Choroid plexus epithelial cell (primary cell): ENCODE measurements around the gene FRMD3.
A peak's percentile ranks its signal among the peaks of the same experiment; 100 is the strongest.

Source experiments
- DNase-seq: peaks from one replicate; pipeline ENCODE4 v3.0.0-alpha.2; 2010; ENCODE audit warnings: low read depth
- H3K4me3 ChIP-seq: 2 replicates; pipeline ENCODE4 v1.5.1; 2011; ENCODE audit warnings: low read depth, mild to moderate bottlenecking, control low read depth, low read length, moderate library complexity
- TF ChIP-seq, protein P1 (sequence below): conservative IDR thresholded peaks from 2 replicates; pipeline ENCODE4 v1.5.1; 2011; ENCODE audit warnings: low read depth, mild to moderate bottlenecking, control low read depth, inconsistent platforms, low read length, moderate library complexity

The FRMD3 gene

DNA sequence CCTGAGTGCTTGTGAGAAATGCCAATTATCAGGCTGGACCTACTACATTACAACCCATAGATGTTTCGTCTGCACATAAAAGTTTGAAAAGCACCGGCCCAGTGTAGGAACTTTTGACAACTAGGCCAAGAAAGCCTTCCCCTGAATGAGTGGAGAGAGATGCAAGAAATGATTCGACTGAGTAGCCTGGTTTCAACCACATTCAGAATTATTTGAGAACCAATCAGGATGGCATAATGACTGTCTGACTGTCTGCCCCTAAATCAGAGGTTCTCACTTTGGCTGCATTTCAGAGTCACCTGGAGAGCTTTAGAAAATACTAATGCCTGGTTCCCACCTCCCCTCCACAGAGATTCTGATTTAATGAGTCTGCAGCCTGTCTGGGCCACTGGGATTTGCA is 61.1 kb downstream of the FRMD3 start:
- no peak for DNase-seq
- no peak overlapping the region for H3K4me3 ChIP-seq
- TF ChIP-seq, protein P1, sequence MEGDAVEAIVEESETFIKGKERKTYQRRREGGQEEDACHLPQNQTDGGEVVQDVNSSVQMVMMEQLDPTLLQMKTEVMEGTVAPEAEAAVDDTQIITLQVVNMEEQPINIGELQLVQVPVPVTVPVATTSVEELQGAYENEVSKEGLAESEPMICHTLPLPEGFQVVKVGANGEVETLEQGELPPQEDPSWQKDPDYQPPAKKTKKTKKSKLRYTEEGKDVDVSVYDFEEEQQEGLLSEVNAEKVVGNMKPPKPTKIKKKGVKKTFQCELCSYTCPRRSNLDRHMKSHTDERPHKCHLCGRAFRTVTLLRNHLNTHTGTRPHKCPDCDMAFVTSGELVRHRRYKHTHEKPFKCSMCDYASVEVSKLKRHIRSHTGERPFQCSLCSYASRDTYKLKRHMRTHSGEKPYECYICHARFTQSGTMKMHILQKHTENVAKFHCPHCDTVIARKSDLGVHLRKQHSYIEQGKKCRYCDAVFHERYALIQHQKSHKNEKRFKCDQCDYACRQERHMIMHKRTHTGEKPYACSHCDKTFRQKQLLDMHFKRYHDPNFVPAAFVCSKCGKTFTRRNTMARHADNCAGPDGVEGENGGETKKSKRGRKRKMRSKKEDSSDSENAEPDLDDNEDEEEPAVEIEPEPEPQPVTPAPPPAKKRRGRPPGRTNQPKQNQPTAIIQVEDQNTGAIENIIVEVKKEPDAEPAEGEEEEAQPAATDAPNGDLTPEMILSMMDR = no peak

DNA sequence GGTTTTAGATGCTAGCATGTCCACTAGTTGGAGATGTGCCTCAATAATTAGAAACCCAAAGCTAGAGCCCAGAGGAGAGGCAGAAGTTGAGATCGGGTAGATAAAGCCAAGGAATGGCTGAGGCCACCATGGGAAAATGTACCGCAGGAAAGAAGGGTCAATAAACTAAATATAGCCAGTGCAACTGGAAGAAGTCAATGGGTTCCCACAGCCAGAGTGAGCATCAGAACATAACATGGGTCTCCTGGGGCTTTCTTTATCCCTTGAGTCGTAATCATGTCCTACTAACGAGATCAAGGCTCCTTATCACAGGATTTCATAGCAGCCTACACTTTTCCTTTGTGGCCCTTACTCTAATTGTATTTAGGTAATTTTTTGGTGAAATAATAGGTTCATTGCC is 61.7 kb downstream of the FRMD3 start:
- TF ChIP-seq, protein P1 = no peak
- no peak for DNase-seq
- H3K4me3 ChIP-seq = no peak overlapping the region

DNA sequence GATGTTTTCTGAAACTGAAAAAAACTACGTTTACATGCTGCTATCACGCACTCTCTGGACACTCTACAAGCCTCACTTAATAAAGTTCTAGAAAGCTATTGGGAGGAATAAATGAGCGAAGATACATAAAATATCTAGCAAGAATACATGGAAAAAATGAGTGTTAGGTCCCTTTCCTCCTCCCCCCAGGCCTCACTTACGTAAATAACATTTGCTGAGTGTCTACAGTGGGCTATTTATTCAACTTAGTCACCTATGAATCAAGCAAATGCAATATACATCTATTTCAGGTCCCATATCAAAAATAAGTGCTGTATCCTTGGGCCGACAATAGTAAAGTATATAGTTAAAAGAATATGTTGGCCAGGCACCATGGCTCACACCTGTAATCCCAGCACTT is 62.5 kb downstream of the FRMD3 start:
- TF ChIP-seq, protein P1 = no peak
- no peak overlapping the region for H3K4me3 ChIP-seq

DNA sequence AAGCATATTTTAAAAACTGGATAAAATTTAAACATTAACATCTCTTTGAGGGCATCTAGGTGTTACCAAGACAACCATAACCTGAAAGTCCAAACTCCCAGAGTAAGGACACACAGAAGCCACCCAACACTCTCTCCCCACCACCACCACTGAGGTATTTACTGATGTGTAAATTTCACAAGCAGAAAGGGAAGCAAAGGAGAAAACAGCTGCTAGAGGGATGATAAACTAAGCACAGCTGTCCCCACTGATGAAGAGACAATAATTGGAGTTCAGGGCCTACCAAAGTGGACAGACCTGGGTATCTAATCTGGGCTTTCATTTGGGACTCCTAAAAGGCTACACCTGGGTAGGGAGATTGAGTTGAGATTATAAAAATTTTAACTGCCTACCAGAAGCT is 63.6 kb downstream of the FRMD3 start:
- DNase-seq = no peak
- no peak overlapping the region for H3K4me3 ChIP-seq
- TF ChIP-seq, protein P1 = no peak

More for the DNA sequence above, 62.5 kb downstream of the FRMD3 start:
- DNase-seq = no peak

DNA sequence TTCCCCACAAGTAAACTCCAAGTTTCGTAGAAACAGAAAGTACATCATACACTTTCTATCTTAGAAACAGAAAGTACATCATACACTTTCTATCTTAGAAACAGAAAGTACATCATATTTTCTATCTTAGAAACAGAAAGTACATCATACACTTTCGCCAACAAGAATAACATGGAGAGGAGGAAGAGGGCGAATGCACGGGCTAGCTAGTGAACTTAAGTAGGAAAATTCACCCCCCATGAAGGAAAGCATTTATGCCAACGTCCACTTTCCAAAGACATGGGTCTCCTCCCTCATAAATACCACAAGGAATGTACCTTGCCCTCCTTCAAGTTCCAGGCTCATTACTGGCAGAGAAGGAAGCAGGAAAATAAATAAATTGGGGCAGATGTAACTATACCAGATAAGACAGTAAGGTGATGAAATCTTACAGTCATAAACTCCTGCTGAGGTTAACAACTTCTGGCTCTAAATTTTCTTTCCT is 64.7 kb downstream of the FRMD3 start:
- H3K4me3 ChIP-seq = peak overlapping the region; percentile 54
- TF ChIP-seq, protein P1 = no peak
- DNase-seq = peak; percentile 69

DNA sequence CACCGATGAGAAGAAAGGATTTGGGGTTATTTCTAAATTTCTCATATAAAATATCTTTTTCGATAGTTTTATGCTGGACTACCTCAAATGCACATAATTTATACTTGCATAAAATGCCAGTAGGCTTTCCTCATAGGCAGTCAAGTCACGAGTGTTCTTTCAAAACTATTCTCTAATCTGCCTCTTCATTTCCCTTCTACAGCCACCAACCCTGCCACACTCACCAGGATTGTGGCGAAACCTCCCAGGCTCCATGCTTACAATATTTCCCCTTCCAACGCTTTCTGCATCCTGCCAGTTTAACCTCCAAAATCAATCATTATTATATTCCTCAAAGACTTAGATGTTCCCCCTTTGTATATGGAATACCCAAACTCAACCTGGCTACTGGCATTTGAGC is 65.4 kb downstream of the FRMD3 start:
- DNase-seq = peak; percentile 41
- TF ChIP-seq, protein P1 = no peak
- H3K4me3 ChIP-seq = no peak overlapping the region

DNA sequence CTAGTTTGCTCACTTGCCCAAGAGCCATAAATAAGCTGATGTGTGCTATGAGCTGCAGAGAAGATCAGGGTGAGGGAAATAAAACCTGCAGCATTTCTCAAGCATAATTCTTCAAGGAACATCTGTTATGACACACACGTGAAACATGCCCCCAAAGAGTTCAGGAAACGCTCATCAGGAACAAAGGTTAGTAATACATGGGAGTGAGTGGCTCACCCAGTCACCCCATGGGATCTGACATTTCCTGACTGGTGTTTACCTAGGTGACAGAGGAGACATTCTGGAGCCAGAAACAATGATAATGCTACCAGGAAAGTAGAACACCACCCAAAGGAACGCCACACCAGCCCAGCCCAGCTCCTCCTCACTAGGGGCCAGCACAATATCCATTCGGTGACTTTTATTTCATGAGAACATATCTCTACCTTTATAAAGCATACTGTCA is 66.0 kb downstream of the FRMD3 start:
- H3K4me3 ChIP-seq = no peak overlapping the region
- peak; percentile 65 for DNase-seq
- TF ChIP-seq, protein P1 = no peak
